OCI-LY7 (cell line): Measurements from ENCODE around the gene TPRG1. TPM values are rescaled to one million over a fixed set of nuclear protein-coding genes. Genes with fewer than 3 reads are reported as not detected.

Source experiments
- BruUV-seq: library from RNA; stranded (reverse); fragments of 400-500 nt; replicated peaks from 2 replicates; lab custom pipeline; 2021; lab: Mats Ljungman, UMichigan
- CTCF ChIA-PET: fragments of 300-600 bp; sonication (Branson Sonifier 250); formaldehyde crosslinking; loops from one replicate; lab custom pipeline; 2022; ENCODE audit warnings: antibody characterized with exemption; ENCODE audit not compliant: unreplicated experiment; lab: Charles Lee
- POLR2A ChIA-PET: fragments of 300-600 bp; sonication (Branson Sonifier 250); formaldehyde crosslinking; loops from one replicate; lab custom pipeline; 2022; ENCODE audit warnings: antibody characterized with exemption; lab: Charles Lee
- DNase-seq: peaks from one replicate; pipeline ENCODE4 v3.0.0-alpha.2; 2015; ENCODE audit warnings: low spot score
- H2AFZ ChIP-seq: fragments of 200-600 bp; sonication (generic), shearing (Covaris generic); 2 replicates; pipeline ENCODE4 v1.6.1; 2014; ENCODE audit warnings: mild to moderate bottlenecking, antibody characterized with exemption, low read length, moderate library complexity
- H3K27ac ChIP-seq: fragments of 200-600 bp; sonication (generic); 2 replicates; pipeline ENCODE4 v1.5.1; 2014; ENCODE audit warnings: mixed run types, low read depth, mild to moderate bottlenecking, moderate library complexity, low read length, inconsistent platforms; ENCODE audit not compliant: poor library complexity, severe bottlenecking
- H3K36me3 ChIP-seq: fragments of 200-600 bp; sonication (generic); 2 replicates; pipeline ENCODE4 v1.6.1; 2014; ENCODE audit warnings: mild to moderate bottlenecking, antibody characterized with exemption, low read length, moderate library complexity, mixed read lengths; ENCODE audit not compliant: insufficient read depth
- H3K4me1 ChIP-seq: fragments of 200-600 bp; sonication (generic); 2 replicates; pipeline ENCODE4 v1.5.1; 2014; ENCODE audit warnings: mild to moderate bottlenecking, low read length; ENCODE audit not compliant: insufficient read depth, poor library complexity, severe bottlenecking
- H3K4me2 ChIP-seq: fragments of 200-600 bp; sonication (generic); 2 replicates; pipeline ENCODE4 v1.6.1; 2014; ENCODE audit warnings: mild to moderate bottlenecking, low read length
- H3K4me3 ChIP-seq: fragments of 200-600 bp; sonication (generic); 2 replicates; pipeline ENCODE4 v1.5.1; 2014; ENCODE audit warnings: mild to moderate bottlenecking, low read depth, low read length; ENCODE audit not compliant: poor library complexity, severe bottlenecking
- H3K79me2 ChIP-seq: fragments of 200-600 bp; sonication (generic); 2 replicates; pipeline ENCODE4 v1.6.1; 2016; ENCODE audit warnings: low read depth, mild to moderate bottlenecking, low read length, moderate library complexity, mixed read lengths; ENCODE audit not compliant: insufficient read depth
- H3K9me2 ChIP-seq: fragments of 200-600 bp; sonication (generic); 2 replicates; pipeline ENCODE4 v1.6.1; 2016; ENCODE audit warnings: mild to moderate bottlenecking, low read length, mixed read lengths; ENCODE audit not compliant: insufficient read depth
- H3K9me3 ChIP-seq: fragments of 200-600 bp; sonication (generic); 2 replicates; pipeline ENCODE4 v1.6.1; 2014; ENCODE audit warnings: mild to moderate bottlenecking, mixed run types, low read length, mixed read lengths
- H4K20me1 ChIP-seq: fragments of 200-600 bp; sonication (generic); 2 replicates; pipeline ENCODE4 v1.6.1; 2014; ENCODE audit warnings: mild to moderate bottlenecking, antibody characterized with exemption, low read length, moderate library complexity, mixed read lengths; ENCODE audit not compliant: insufficient read depth
- CTCF ChIP-seq: fragments of 200-600 bp; sonication (generic); conservative IDR thresholded peaks from 2 replicates; pipeline ENCODE4 v1.5.1; 2014; ENCODE audit warnings: mild to moderate bottlenecking, antibody characterized with exemption, low read length, moderate library complexity, mixed read lengths
- EZH2phosphoT487 ChIP-seq: fragments of 200-600 bp; sonication (generic); IDR thresholded peaks from 2 replicates; pipeline ENCODE4 v1.6.1; 2018; ENCODE audit warnings: low read depth, borderline replicate concordance, mild to moderate bottlenecking, mixed run types, antibody characterized with exemption, low read length, moderate library complexity, mixed read lengths
- intact Hi-C: fragments of 100-400 bp; cut with micrococcal nuclease; formaldehyde crosslinking; loops from one replicate; pipeline ENCODE4 v1.10.0; 2022; ENCODE audit not compliant: unreplicated experiment
- total RNA-seq, 2 experiments: library from RNA; depleted of rRNA in 1 of 2; stranded (reverse); fragments of >200 nt in 1 of 2; shearing (Covaris generic) in 1 of 2; gene quantifications; 2 replicates each; pipeline ENCODE4 v1.2.3, GENCODE V29; 2014 to 2022

The TPRG1 gene
- total RNA-seq, 2 experiments from 2014 or later: 0.92 TPM; not detected in 1

- H4K20me1 ChIP-seq: no peaks in the 10 kb centered on the region
- H3K4me2 ChIP-seq: no peak overlapping the region
- no peaks in the 10 kb centered on the region for H3K4me1 ChIP-seq
- no peaks in the 10 kb centered on the region for H3K9me3 ChIP-seq
- BruUV-seq: no TSS peak
- intact Hi-C loops: no loop called here
- no peak overlapping the region for H2AFZ ChIP-seq
- POLR2A ChIA-PET: interaction anchor here (0.7 kb wide), 1 partner anchor 390 kb away, joined by 3 read pairs; no protein-coding TSS in a partner anchor
- no peak for DNase-seq
- no peak for TF ChIP-seq CTCF
- TF ChIP-seq EZH2phosphoT487: no peak
- no peak overlapping the region for H3K27ac ChIP-seq
- H3K4me3 ChIP-seq: no peak overlapping the region
- CTCF ChIA-PET: no interaction called here
- no peaks in the 10 kb centered on the region for H3K79me2 ChIP-seq
- H3K36me3 ChIP-seq: no peaks in the 10 kb centered on the region
- no peaks in the 10 kb centered on the region for H3K9me2 ChIP-seq
Observed at GRCh38 chr3:189172668-189173419, 1.1 kb downstream of the TPRG1 start.

- DNase-seq: no peak
- intact Hi-C loops: no loop called here
- H3K4me3 ChIP-seq: no peak overlapping the region
- no peak for TF ChIP-seq CTCF
- no peak for TF ChIP-seq EZH2phosphoT487
- no peaks in the 10 kb centered on the region for H3K9me3 ChIP-seq
- H3K36me3 ChIP-seq: no peaks in the 10 kb centered on the region
- CTCF ChIA-PET: no interaction called here
- H4K20me1 ChIP-seq: no peaks in the 10 kb centered on the region
- no peak overlapping the region for H2AFZ ChIP-seq
- POLR2A ChIA-PET: no interaction called here
- H3K9me2 ChIP-seq: no peaks in the 10 kb centered on the region
- no peaks in the 10 kb centered on the region for H3K4me1 ChIP-seq
- no peaks in the 10 kb centered on the region for H3K79me2 ChIP-seq
- H3K27ac ChIP-seq: no peak overlapping the region
- BruUV-seq: no TSS peak
- no peak overlapping the region for H3K4me2 ChIP-seq
Observed at GRCh38 chr3:189184566-189184965, 12.8 kb downstream of the TPRG1 start.

GRCh38 chr3:189186101-189186500 is 14.3 kb downstream of the TPRG1 start:
- H2AFZ ChIP-seq: no peak overlapping the region
- TF ChIP-seq CTCF (no peak), EZH2phosphoT487 (no peak)
- H3K9me2 ChIP-seq: no peaks in the 10 kb centered on the region
- no peaks in the 10 kb centered on the region for H4K20me1 ChIP-seq
- H3K36me3 ChIP-seq: no peaks in the 10 kb centered on the region
- intact Hi-C loops: no loop called here
- H3K27ac ChIP-seq: no peak overlapping the region
- H3K4me1 ChIP-seq: no peaks in the 10 kb centered on the region
- no peak for DNase-seq
- H3K4me2 ChIP-seq: no peak overlapping the region
- CTCF ChIA-PET: no interaction called here
- H3K79me2 ChIP-seq: no peaks in the 10 kb centered on the region
- no peaks in the 10 kb centered on the region for H3K9me3 ChIP-seq
- H3K4me3 ChIP-seq: no peak overlapping the region
- POLR2A ChIA-PET: interaction anchor here (1.2 kb wide), 1 partner anchor 24 kb away, joined by 3 read pairs; no protein-coding TSS in a partner anchor
- BruUV-seq: no TSS peak
